NCI-H748 treated with DMSO at 0.1 percent for 48 hours (cell line): ENCODE measurements around the gene AMIGO3.
A peak's percentile ranks its signal among the peaks of the same experiment; 100 is the strongest.
"Not testable (repeated sequence)": the region's sequence is repeated elsewhere in the genome, so short reads cannot be mapped to it uniquely, and the experiment has no call there.

Source experiments
- DNase-seq: peaks from one replicate; lab custom pipeline; 2025; lab: John Stamatoyannopoulos, UW

AMIGO3 gene

DNA sequence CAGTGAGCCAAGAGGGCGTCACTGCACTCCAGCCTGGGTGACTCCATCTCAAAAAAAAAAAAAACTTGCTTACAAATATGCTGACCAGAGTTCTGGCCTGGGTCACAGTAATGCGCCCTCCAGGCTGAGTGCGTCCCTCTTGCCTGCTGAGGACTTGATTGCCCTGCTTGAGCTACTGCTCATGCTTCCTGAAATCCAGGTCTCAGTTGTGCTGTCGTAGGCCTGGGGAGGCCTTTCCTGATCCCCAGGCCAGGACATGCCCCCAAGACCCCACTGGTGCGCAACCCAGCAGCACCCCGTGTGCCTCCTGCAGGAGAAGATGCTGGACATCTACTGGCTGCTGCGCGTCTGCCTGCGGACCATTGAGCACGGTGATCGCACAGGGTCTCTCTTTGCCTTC is 7.3 kb downstream of the AMIGO3 start:
- DNase-seq, result no peak

DNA sequence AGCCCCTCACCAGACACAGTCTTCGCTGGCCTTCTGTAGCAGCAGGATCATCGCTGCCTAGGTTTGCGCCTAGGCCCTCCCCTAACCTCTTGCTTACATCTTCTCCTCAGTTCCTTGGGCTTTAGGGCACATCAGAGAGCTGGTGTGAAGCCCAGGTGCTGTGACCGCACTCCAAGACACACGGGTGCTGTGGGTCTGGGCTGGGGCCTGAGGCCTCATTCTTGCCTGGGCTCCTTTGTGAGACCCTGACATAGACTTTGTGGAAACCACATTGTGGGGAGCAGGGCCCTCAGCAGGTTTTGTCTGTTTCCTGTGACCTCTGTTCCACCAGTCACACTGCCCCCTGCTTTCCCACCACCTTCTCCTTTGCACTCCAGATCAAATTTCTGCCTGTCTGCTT is 8.0 kb downstream of the AMIGO3 start:
- DNase-seq, result no peak

DNA sequence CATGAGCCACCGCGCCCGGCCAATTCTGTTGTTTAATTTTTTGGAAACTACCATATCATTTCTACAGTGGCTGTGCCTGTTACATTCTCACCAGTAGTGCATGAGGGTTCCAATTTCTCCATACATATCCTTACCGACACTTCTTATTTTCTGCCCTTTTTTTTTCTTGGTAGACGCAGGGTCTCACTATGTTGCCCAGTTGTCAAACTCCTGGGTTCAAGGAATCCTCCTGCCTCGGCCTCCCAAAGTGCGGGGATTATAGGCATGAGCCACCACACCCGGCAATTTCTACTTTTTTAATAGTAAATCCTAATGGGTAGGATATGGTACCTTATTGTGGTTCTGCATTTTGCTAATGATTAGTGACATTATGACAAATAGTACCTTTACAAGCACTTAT is 9.6 kb downstream of the AMIGO3 start:
- no peak for DNase-seq

DNA sequence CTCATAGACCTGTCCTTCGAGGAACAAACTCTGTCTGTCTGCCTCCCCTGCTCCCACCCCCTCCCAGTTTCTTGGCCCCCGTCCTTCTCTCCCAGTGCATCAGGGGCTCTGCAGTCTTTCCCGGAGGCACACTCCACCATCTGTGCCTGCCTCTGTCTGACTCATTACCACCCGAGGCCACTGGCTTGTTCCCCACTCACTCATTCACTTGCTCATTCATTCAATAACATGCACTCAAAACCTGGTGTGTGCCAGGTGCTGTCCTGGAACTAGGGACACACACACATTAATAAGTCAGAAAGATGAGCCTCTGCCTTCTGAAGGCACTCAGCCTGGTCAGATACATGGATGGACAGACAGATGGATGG is 12.4 kb downstream of the AMIGO3 start:
- no peak for DNase-seq

DNA sequence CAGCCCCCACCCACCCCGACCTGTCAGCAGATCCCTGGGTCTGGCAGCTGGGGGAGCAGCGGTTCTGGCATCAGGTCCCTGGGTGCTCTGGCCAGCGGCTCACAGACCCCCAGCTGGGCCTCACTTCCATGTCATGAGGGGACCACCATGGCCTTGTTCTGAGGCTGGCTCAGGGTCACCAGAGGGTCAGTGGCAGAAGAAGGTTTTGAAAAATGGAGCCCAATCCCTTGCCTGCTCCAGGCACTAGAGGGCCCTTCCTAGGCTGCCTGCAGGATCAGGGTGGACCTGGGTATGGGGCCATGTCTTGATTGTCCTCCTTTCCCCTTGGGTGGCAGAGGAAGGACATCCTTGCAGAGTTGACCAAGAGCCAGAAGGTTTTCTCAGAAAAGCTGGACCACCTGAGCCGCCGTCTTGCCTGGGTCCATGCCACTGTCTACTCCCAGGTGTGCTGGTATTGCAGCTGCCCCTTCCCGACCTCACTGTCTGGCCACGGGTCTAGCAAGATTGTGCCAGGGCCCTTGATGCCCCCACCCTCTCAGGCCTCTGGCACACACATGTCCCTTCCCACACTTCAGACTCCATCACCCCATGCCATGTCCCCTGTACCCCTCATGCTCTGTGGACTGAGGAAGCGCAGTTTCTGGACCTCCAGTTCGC is 12.9 kb downstream of the AMIGO3 start:
- DNase-seq, result no peak

DNA sequence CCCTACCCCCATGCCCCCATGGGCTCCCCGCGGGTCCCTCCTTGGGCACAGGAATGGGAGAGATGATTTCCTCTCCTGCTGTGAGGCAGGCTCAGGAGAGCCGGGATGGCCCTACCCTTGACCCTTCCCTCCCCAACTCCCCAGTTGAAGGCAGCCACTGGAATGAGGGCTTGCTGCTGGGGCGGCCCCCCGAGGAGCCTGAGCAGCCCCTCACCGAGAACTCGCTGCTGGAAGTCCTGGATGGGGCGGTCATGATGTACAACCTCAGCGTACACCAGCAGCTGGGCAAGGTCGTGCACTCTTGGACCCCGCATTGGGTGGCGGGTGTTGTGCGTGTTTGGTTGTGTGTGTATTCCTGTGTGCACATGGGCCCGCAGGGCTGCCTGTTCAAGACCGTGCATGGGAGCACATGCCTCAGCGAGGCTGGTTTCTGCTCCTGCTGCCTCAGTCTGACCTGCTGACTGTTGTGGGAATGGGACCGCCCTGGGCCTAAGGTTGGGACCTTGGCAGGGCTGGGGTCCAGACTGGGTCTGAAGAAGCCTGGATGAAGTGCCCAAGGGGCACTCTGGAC is 14.0 kb downstream of the AMIGO3 start:
- no peak for DNase-seq

DNA sequence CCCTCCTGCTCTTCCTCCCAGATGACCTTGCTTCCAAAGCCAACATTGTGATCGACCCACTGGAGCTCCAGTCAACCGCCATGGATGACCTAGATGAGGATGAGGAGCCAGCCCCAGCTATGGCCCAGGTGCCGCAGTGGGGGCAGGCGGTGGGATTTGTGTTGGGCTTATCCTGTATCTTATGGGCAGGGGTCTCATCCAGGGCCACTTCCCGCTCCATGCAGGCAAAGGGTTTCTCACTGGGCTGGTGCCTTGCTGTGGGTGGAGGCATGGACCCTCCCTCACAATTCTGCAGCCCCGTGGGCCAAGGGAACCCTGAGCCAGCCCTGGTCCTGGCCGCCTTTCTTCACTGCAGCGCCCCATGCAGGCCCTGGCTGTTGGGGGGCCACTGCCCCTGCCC is 14.9 kb downstream of the AMIGO3 start:
- DNase-seq, result no peak

DNA sequence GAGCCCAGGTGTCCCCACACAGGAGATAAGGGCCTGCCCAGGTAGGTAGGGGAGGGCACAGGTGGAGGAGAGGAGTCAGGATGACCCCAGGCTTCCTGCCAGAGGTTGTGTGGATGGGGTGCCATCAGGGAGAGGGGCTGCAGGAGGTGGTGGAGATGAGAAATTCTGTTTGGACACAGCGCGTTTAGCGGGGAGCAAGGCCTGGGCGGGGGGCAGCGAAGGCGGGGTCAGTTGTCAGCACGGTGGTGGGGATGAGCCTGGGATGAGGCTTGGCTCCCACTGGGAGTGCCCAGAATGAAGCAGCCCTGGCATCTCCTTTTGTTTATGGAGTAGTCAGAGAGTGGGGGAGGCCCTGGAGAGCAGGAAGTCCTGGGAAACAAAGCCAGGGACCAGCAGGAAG is 15.5 kb downstream of the AMIGO3 start:
- DNase-seq, result no peak

DNA sequence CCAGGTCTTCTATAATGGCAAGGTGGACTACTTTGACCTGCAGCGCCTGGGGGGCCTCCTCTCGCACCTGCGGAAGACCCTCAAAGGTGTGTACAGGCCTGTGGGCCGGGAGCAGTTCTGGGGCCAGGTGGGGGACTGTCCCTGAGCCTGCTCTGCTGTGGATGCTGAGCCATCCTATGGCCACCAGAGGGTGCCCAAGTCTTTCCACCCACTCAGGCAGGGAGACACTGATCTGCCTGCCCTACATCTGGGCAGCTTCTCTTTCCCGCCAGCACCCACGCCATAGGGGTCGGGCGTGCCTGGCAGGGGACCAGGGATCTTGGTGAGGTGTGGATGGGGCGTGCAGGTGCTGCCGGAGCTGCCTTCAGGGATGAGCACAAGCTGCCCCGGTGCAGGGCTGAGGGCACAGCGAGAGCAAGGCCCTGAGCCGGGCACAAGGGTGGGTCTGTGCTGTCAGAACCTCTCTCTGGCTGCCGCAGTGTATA is 16.0 kb downstream of the AMIGO3 start:
- DNase-seq, result peak; percentile 19

DNA sequence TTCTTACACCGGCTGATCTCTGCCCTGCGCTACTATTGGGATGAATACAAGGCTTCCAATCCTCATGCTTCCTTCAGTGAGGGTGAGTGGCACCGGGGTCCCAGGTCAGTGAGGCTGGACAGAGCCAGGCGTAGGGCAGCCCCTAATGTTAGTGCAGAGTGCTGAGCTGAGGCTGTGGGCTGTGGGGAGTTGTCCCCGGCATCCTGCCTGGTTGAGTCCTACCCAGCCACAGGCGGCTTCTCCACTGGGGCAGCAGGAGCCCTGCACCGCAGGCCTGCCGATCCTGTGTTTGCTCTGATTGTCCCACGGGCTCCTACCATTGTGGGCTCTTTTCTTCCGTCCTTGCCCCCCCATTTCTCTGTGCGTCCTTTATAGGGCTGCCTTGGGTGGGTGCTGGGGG is 16.8 kb downstream of the AMIGO3 start:
- DNase-seq, result no peak

DNA sequence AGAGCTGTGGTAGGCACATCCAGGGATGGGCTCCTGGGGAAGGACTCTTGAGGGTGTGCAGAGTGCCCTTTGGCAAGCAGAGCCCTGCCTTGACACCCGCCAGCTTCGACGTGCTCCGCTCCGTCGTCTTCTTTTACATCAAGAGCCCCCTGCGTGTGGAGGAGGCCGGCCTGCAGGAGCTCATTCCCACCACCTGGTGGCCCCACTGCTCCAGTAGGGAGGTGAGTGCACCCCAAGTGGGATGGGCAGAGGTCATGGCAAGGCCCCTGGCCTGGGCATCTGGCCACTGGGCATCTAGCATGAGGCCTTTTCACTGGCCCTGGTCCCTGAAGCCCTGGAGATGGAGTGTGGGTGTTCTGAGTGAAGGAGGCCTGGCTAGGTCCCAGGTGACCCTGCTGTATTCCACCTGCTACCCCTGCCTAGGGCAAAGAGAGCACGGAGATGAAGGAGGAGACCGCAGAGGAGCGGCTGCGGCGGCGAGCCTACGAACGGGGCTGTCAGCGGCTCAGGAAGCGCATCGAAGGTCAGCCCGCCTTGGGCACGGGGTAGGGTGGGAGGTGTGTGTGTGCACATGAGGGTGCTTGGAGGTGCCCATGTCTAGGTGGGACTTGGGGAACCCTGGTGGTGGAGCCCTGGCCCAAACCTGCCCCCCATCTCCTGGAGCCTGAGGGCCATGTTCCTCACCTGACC is 18.0 kb downstream of the AMIGO3 start:
- DNase-seq, result no peak

DNA sequence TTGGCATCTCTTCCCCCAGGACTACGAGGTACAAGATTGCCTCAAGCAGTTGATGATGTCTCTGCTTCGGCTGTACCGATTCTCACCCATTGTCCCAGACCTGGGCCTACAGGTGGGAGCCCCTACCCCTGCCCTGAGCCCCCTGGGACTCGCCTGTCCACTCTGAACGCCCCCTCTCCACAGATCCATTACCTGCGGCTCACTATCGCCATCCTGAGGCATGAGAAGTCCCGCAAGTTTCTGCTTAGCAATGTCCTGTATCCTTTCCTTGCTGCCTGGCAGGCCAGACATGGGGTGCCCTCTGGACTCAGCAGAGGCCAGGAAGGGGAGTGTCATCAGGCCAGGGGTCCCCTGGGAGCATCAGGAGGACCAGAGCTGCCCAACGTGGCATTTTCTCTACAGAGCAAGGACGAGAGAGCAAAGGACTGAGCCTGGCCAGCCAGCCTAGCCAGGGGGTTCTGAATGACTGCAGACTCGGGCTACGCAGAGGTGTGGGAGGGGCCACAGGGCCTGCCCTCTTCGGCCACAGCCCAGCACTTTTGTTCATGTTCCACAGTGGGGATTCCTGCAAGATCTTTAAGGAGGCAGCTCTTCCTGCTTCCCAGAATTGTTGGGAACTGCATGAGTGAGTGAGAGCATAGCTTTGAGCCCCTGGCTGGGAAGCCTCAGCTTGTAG is 18.9 kb downstream of the AMIGO3 start:
- DNase-seq, result no peak

DNA sequence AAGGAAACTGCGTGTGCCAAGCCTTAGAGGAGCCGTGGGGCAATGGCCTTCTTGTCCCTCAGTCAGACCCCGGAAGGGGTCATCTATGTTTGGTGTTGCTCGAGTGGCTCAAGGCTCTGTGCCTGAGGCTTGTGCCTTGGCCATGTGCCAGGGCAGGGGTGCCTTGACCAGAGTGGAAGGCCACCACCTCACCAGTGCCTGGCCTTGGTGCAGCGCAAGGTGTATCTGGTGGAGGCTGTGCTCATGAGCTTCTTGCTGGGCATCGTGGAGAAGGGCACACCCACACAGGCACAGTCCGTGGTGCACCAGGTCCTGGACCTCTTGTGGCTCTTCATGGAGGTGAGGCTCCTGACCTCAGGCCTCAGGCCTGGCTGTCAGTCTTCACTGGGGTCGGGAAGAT is 19.5 kb downstream of the AMIGO3 start:
- no peak for DNase-seq

DNA sequence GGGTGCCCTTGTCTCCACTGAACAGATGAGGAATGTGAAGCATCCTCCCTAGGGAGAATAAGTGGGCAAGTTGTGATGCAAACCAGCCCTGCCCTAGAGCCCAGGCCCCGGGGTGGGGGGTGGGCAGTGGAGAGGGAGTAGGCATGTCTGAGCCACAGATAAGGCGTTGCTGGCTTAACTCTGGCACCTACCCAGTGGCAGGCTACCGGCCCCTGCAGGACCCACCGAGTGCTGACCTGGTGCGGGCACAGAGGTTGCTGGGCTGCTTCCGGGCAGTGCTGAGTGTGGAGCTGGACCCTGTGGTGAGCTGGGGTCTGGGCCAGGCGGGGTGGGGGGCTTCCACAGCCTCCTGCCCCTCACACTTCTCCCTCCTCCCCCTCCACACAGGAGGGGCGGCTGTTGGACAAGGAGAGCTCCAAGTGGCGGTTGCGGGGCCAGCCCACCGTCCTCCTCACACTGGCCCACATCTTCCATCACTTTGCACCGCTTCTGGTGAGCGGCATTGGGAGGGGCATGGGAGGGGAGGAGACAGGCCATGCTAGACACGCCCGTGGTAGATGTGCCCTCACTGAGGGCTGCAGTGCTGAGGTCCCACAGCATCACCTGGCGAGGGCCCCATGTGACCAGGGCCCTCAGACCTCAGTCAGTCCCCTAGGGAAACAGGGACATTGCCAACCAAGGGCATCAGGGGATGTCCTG is 20.1 kb downstream of the AMIGO3 start:
- no peak for DNase-seq

DNA sequence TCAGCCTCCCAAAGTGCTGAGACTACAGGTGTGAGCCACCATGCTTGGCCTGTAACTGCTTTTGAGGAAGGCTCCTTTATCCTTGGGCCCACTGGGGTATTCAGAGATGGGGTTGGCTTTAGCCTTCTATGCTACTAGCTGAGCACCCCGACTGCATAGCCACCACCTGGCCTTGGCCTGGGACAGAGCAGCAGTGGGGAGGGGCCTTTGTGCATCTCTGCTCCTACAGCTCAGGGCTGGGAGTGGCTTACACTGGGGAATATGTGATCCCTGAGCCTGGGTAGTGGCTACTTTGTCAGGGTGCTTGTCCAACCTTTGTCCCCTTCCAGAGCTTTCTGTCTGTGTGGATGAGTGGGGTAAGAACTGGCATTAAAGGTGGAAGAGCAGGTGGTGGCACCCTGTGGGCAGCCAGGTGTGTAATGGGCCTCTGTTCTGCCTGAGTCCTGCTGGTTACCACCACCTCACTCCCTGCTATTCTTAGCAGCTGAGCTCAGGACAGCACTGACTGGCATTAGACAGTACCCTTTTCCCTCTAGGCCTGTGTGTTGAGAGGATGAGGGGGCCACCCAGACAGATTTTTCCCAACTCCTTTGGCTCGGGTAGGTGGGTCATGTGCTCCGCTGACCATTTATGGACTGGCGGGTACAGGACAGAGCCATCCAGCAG is 24.0 kb downstream of the AMIGO3 start:
- not testable (repeated sequence) for DNase-seq

DNA sequence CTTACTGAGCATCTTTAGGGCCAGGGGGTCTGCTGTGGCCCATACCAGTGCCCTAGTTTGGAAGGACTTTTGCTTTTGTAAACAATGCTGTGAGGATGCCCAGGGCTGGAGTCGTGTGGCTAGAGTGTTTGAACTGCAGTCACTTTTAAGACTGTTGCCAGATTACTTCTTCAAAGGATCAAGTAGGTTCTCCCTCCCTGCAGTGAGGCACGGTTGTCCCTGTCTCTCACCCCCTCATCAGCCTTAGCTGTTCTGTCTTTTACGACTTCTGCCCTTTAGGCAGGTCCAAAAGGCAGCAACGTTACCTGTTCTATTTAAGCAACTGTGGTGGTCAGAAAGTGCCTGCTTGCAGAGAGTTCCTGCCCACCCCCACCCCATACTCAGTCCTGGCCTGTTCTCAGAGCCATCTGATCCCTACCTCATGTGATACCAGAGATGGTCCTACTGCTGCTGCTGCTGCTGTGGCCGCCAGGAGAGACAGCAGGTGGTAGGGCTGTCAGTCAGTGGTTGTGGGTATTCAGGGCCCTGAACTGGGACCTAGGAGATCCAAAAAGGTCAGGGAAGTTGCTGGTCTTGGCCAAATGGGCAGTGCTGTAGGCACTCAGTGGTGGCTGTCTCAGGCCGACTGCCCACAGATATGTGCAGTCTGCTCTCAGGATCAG is 24.9 kb downstream of the AMIGO3 start:
- not testable (repeated sequence) for DNase-seq

DNA sequence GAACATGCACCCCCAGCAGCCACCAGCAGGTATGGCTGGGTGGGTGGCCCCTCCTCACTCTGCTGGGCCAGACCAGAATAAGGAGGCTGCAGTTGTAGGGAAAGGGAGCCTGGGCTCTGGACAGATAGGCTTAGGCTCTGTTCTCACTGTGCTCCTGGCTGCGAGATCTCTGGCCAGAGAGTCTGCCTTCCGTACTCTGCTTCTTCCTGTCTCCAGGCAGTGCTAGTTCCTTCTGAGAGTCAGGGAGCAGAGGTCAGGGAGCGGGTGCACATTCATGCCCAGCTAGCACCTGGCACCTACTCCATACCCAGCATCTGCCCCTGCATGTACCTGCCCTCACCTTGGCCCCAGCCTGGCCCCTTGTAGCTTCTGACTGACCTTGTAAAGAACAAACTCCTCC is 28.0 kb downstream of the AMIGO3 start:
- DNase-seq, result not testable (repeated sequence)

DNA sequence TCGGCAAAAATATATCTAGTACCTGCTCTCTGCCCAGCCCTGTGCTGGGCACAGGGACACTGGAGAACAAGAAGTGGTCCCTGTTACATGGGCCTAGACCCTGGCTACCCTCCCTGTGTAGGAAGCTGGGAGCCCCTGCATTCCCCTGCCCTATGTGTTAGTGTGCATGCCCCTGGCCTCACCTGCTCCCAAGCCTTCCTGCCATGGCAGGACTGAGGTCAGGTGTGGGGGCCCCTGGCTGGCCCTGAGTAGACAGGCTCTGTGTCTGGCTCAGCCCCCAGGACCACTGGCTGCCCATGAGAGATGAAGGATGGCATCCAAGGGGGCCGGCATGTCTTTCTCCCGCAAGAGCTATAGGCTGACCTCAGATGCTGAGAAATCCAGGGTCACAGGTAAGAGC is 28.6 kb downstream of the AMIGO3 start:
- DNase-seq, result not testable (repeated sequence)

DNA sequence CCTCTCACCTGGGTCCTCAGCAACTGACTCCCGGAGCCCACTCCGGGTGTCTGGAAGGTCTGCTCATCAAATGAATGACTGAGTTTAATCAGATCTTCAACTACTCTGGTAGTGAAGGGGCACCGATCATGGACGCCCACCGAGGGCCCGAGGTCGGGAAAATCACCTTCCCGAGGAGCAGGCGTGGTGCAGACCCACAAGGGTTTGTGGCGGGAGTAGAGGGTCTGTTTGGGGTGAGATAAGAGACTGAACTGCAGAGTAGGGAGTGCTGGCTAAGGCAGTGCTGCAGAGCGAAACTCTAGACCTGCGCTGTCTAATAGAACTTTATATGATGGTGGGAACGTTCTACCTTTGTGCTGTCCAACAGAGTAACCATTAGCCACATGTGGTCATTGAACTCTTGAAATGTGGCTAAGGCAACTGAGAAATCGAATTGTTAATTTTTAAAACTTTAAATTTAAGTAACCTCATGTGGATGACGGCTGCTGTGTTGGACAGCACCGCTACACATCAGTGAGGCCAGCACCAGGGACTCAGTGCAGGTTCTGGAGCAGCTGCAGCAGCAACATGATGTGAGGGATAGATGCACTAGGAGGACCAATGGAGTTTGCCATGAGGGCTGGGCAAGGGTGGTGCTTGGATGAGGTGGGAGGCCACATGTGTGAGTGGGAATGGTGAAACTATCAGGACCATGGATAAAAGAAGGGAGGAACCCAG is 29.4 kb downstream of the AMIGO3 start:
- not testable (repeated sequence) for DNase-seq

DNA sequence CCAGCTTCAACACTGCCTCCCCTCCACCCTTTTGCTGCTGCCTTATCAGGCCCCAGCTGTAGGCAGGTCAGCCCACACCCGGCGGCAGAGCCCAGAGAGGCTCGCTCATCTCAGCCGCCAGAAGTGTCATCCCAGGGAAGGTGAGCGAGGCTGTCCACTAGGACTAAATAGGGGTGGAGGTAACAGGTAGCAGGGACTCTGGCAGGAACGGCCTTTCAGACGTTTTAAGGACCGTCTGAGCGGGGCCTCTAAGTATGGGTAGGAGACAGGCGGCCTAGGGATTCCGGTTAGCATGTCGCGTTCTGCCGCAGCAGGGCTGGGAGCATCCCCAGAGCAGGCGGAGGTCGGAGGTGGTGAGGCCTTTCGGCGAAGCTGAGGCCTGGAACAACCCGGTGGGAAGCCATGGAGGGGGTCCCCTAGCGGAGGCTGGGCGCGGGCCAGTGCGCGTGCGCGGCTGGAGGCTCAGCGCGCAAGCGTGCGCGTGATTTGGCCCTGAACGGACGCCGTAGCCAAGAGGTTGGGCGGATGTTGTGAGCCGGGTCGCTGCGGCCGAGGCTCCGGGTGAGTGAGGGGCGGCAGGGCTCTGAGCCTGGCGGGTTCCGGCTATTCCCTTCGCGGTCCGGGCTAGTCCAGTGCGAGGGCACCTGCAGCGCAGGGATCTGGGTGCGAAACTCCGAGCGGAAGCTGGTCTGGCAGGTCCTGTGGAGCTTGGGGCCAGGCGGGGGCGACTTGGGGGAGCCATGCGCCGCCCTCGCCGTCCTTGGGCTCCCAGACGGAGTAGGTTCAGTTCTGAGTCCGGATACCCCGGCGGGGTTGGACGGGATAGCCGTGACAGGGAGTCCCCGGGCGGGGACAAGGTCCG is 30.2 kb downstream of the AMIGO3 start, which contains the start of the genes MST1 and RNF123:
MST1 (minus strand) TSS at position 429 of the 862 bp plus-strand sequence. CDS start 783 bp downstream, outside the sequence.
RNF123 (plus strand) TSS at position 512 of the 862 bp plus-strand sequence. CDS start 1,609 bp downstream, outside the sequence.
- no peak for DNase-seq
